ENCODE results near the gene PCOLCE2. TPM values are rescaled to one million over a fixed set of nuclear protein-coding genes. Genes with fewer than 3 reads are reported as not detected.

The PCOLCE2 gene
- total and polyA plus RNA-seq, 3 donors from 2014 or later, result 10.7 to 15.4 (median 14.4) TPM

DNA sequence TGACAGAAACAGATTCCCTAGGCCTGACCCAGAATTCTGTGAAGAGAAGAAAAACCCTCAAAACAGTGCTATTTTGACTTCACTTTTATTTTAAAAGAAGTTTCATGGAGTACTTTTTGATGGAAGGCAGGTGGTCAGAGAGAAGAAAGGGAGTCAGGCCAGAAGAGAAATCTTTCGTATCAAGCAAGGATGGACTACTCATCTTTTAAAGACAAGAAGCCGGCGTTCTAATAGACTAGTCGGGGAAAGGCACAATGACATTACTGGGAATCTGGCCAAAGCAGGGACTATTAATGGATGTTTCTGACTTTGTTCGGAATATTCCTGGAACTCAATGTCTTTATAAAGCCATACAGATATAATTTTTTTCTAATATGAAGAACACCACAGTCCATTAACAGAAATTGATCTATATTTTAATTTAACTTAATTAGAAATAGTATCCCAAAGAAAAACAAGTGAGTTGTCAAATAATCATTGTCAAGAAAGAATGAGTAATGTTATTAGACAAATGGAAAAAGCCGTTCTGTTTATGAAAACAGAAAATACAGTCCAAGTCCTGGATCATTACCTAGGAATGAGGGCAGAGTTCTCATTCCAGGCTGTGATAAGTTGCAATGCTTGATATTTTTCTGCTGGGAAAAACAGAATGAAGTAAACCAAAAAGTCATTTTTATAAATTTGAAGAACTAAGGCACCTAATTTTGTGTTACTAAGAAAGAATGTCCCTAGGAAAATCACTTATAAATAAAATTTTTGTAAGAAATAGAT is 23.7 kb upstream of the PCOLCE2 start:
- no peak for DNase-seq
- intact Hi-C loops (cut with DNase I; ENCODE audit: low total_unique reads), result no loop called here
- TF ChIP-seq, protein P1, sequence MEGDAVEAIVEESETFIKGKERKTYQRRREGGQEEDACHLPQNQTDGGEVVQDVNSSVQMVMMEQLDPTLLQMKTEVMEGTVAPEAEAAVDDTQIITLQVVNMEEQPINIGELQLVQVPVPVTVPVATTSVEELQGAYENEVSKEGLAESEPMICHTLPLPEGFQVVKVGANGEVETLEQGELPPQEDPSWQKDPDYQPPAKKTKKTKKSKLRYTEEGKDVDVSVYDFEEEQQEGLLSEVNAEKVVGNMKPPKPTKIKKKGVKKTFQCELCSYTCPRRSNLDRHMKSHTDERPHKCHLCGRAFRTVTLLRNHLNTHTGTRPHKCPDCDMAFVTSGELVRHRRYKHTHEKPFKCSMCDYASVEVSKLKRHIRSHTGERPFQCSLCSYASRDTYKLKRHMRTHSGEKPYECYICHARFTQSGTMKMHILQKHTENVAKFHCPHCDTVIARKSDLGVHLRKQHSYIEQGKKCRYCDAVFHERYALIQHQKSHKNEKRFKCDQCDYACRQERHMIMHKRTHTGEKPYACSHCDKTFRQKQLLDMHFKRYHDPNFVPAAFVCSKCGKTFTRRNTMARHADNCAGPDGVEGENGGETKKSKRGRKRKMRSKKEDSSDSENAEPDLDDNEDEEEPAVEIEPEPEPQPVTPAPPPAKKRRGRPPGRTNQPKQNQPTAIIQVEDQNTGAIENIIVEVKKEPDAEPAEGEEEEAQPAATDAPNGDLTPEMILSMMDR (IDR thresholded peaks at IDR 0.05), result no peak
- TF ChIP-seq POLR2A (IDR thresholded peaks at IDR 0.05), result no peak
- Histone ChIP-seq H3K9me3 (no peaks in the 10 kb centered on the region), H3K27me3 (no peaks in the 10 kb centered on the region), H3K36me3 (ENCODE audit: low read depth, missing control alignments) (no peaks in the 10 kb centered on the region), H3K4me1 (no peaks in the 10 kb centered on the region), H3K27ac (no peak overlapping the region), H3K4me3 (no peak overlapping the region)
- WGBS, 2 donors, result 61% methylated on average over 6 of the region's 6 CpGs

DNA sequence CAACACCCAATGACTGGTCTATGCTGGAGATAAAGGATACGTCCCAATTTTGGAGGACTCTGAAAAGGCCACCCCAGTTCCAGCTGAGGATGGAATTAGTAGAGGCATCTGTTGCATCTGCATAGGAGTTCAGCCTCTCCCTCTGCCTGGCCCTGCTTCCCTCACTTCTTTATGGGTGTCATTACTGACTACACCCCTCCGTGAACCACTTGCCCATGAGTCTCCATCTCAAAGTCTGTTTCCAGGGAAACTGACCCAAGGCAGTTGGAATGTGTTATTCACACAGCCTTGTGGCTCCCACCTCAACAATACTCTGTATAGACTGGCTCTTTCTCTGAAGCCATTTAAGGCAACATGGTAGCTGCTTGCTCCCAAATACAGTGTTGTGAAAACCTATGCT is 21.4 kb upstream of the PCOLCE2 start:
- intact Hi-C loops (cut with DNase I; ENCODE audit: low total_unique reads), result no loop called here
- Histone ChIP-seq H3K4me3 (no peak overlapping the region), H3K9me3 (no peaks in the 10 kb centered on the region), H3K27me3 (no peaks in the 10 kb centered on the region), H3K4me1 (no peaks in the 10 kb centered on the region), H3K27ac (no peak overlapping the region), H3K36me3 (ENCODE audit: low read depth, missing control alignments) (no peaks in the 10 kb centered on the region)
- 62 to 63% methylated on average over 2 of the region's 2 CpGs for WGBS, 2 donors
- DNase-seq, result no peak
- no peak for TF ChIP-seq POLR2A (IDR thresholded peaks at IDR 0.05)
- TF ChIP-seq, protein P1 (IDR thresholded peaks at IDR 0.05), result no peak

DNA sequence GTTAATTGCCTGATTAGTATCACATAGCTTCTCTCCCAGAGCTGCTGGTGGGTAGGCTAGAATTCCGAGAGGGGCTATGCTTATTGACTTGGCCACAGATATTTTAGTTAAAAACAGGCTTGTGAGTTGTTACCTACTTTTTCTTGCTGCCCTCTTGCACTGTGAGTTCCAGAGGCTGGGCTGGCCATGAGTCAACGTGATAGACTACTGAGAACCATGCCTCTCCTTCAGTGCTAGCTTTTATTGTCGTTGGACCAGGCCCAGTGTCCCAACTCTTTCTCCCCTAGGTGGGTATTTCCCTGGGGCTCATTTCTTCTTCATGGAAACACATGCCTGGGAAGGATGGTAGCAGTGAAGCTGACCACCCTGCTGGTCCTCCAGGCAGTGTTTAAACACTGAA is 20.4 kb upstream of the PCOLCE2 start:
- no peak overlapping the region for H3K27ac ChIP-seq
- TF ChIP-seq POLR2A (IDR thresholded peaks at IDR 0.05), result no peak
- TF ChIP-seq, protein P1 (IDR thresholded peaks at IDR 0.05), result no peak
- H3K4me3 ChIP-seq, result no peak overlapping the region
- no peak for DNase-seq
- H3K27me3 ChIP-seq, result no peaks in the 10 kb centered on the region
- WGBS, 2 donors, result 92 to 96% methylated on average over 3 of the region's 3 CpGs
- no peaks in the 10 kb centered on the region for H3K36me3 ChIP-seq (ENCODE audit: low read depth, missing control alignments)
- no peaks in the 10 kb centered on the region for H3K4me1 ChIP-seq
- no peaks in the 10 kb centered on the region for H3K9me3 ChIP-seq
- intact Hi-C loops (cut with DNase I; ENCODE audit: low total_unique reads), result no loop called here

DNA sequence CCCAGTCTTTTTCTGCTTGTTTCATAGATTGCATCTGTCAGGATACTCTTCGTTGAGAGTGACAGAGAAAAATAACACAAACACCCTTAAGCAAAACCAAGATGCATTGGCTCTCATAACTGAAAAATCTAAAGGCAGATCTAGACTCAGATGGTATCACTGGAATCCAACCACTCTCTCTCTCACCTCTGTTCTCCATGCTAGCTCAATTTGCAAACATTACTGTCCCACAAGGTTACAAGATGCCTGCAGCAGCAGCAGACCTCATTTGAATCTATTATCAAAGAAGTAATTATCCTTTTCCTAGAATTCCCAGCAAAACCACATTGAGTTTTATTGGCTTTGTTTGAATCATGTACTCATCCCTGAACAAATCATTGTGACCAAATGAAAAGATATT is 19.1 kb upstream of the PCOLCE2 start:
- no peak overlapping the region for H3K27ac ChIP-seq
- no peaks in the 10 kb centered on the region for H3K36me3 ChIP-seq (ENCODE audit: low read depth, missing control alignments)
- WGBS, 2 donors, result 81% methylated on average over 1 of the region's 1 CpG
- H3K27me3 ChIP-seq, result no peaks in the 10 kb centered on the region
- no peak for DNase-seq
- intact Hi-C loops (cut with DNase I; ENCODE audit: low total_unique reads), result no loop called here
- H3K9me3 ChIP-seq, result no peaks in the 10 kb centered on the region
- H3K4me3 ChIP-seq, result no peak overlapping the region
- H3K4me1 ChIP-seq, result no peaks in the 10 kb centered on the region
- TF ChIP-seq POLR2A (IDR thresholded peaks at IDR 0.05), result no peak
- TF ChIP-seq, protein P1 (IDR thresholded peaks at IDR 0.05), result no peak

Measured in testis (tissue), 3 donors.